ENCODE measurements around the gene U2AF1.
"Not testable (repeated sequence)": the region's sequence is repeated elsewhere in the genome, so short reads cannot be mapped to it uniquely, and the experiment has no call there.

The U2AF1 gene

DNA sequence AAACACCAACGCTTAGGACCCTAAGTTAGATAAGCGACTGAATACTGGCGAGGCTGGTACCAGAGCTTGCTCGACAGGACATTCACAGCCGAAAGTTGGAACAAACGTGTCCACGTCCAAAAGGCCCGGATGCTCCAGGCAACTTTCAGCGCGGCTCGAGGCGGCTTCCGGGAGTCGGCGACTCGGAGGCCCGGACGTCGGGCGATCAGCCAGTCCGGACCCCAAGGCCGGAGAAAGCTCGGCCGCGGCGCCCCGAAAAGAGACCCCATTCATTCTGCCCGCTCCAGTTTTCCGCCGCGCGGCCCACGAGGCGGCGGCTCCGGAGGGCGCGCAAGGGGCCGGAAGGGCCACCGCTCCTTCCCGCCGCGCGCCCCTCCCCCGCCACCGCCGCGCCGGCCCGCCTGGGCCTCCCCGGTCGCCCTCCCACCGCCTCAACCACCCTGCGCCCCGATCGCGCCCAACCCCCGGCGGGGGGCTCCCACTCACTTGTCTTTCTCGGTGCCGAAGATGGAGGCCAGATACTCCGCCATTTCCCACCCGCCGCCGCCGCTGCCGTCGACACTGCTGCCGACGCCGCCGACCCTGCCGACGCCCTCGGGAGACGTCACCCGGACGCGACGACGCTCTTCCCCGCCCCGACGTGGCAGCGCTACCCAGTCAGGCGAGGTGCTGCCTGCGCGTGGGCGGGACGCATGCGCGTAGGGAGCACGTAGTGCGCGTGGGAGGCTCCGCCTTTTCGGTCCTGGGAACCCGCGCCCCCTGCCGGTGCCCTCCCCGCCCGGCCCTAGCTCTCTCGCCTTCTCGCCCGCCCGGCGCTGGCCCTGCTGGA, at the start of gene U2AF1:
TSS of gene U2AF1 (minus strand) at position 606 of the 829 bp plus-strand sequence. CDS start at position 530, 76 bp downstream.
- H3K36me3 ChIP-seq (ENCODE audit: control insufficient read depth in 1 of 2, insufficient read depth in 2 of 2, low read length in 2 of 2); H3K27me3 ChIP-seq (ENCODE audit: control insufficient read depth in 1 of 2, insufficient read depth in 2 of 2, low read length in 2 of 2); H3K9ac ChIP-seq (ENCODE audit: low read depth in 1 of 2, low read length in 2 of 2); H3K4me1 ChIP-seq (ENCODE audit: control insufficient read depth in 1 of 2, insufficient read depth in 2 of 2, low read length in 2 of 2); H3K9me3 ChIP-seq (ENCODE audit: control insufficient read depth in 1 of 2, low read length in 2 of 2); H3K27ac ChIP-seq (ENCODE audit: low read depth, low read length): not testable (repeated sequence)
- peak within 1 kb of the TSS in 1 of 2 donors; percentile 55 for H3K4me3 ChIP-seq (ENCODE audit: low read depth in 1 of 2, low read length in 2 of 2)

GRCh38 chr21:43153601-43154000, 46.2 kb upstream of the U2AF1 start:
- not testable (repeated sequence) for H3K27ac ChIP-seq (ENCODE audit: low read depth, low read length); H3K4me1 ChIP-seq (ENCODE audit: control insufficient read depth in 1 of 2, insufficient read depth in 2 of 2, low read length in 2 of 2); H3K9me3 ChIP-seq (ENCODE audit: control insufficient read depth in 1 of 2, low read length in 2 of 2); H3K36me3 ChIP-seq (ENCODE audit: control insufficient read depth in 1 of 2, insufficient read depth in 2 of 2, low read length in 2 of 2); H3K4me3 ChIP-seq (ENCODE audit: low read depth in 1 of 2, low read length in 2 of 2); H3K9ac ChIP-seq (ENCODE audit: low read depth in 1 of 2, low read length in 2 of 2); H3K27me3 ChIP-seq (ENCODE audit: control insufficient read depth in 1 of 2, insufficient read depth in 2 of 2, low read length in 2 of 2)

DNA sequence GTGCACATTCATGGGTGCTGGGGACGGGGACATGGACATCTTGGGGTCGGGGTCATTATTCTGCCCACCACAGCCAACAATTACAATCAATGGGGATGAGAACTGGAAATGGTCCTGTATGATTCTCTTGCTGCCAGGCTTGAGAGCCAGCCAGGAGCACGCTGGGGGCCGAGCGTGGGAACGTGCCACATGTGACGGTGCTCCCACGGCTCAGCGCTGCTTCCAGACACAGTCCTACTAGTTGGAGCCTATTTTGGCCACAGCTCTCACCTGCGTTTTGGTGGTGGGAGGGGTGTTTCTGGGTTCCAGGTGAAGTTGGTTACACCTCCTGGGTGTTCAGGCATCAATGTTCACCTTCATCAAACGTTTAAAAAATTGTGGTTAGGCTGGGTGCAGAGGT, 42.0 kb upstream of the U2AF1 start:
- not testable (repeated sequence) for H3K27ac ChIP-seq (ENCODE audit: low read depth, low read length); H3K4me3 ChIP-seq (ENCODE audit: low read depth in 1 of 2, low read length in 2 of 2); H3K9ac ChIP-seq (ENCODE audit: low read depth in 1 of 2, low read length in 2 of 2); H3K36me3 ChIP-seq (ENCODE audit: control insufficient read depth in 1 of 2, insufficient read depth in 2 of 2, low read length in 2 of 2); H3K27me3 ChIP-seq (ENCODE audit: control insufficient read depth in 1 of 2, insufficient read depth in 2 of 2, low read length in 2 of 2); H3K4me1 ChIP-seq (ENCODE audit: control insufficient read depth in 1 of 2, insufficient read depth in 2 of 2, low read length in 2 of 2); H3K9me3 ChIP-seq (ENCODE audit: control insufficient read depth in 1 of 2, low read length in 2 of 2)

- not testable (repeated sequence) for H3K36me3 ChIP-seq (ENCODE audit: control insufficient read depth in 1 of 2, insufficient read depth in 2 of 2, low read length in 2 of 2)
Measured at GRCh38 chr21:43147999-43148398, 40.6 kb upstream of the U2AF1 start.

DNA sequence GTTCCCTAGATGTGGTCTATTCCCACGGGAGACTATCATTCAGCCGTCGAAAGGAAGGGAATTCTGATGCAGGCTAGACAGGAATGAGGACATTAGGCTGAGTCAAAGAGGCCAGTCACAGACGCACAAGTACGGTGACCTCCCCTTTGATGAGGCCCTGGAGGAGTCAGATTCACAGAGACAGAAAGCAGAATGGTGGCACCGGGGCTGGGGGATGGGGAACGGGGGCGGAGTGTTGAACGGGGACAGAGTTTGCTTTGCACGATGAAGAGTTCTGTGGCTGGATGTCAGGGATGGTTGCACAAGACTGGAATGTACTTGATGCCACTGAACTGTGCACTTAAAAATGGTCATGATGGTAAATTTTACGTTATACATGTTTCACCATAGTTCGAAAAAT, 39.3 kb upstream of the U2AF1 start:
- not testable (repeated sequence) for H3K36me3 ChIP-seq (ENCODE audit: control insufficient read depth in 1 of 2, insufficient read depth in 2 of 2, low read length in 2 of 2); H3K9ac ChIP-seq (ENCODE audit: low read depth in 1 of 2, low read length in 2 of 2); H3K27me3 ChIP-seq (ENCODE audit: control insufficient read depth in 1 of 2, insufficient read depth in 2 of 2, low read length in 2 of 2); H3K27ac ChIP-seq (ENCODE audit: low read depth, low read length); H3K4me1 ChIP-seq (ENCODE audit: control insufficient read depth in 1 of 2, insufficient read depth in 2 of 2, low read length in 2 of 2); H3K4me3 ChIP-seq (ENCODE audit: low read depth in 1 of 2, low read length in 2 of 2); H3K9me3 ChIP-seq (ENCODE audit: control insufficient read depth in 1 of 2, low read length in 2 of 2)

More at GRCh38 chr21:43147999-43148398, 40.6 kb upstream of the U2AF1 start:
- not testable (repeated sequence) for H3K9me3 ChIP-seq (ENCODE audit: control insufficient read depth in 1 of 2, low read length in 2 of 2); H3K27ac ChIP-seq (ENCODE audit: low read depth, low read length); H3K4me3 ChIP-seq (ENCODE audit: low read depth in 1 of 2, low read length in 2 of 2); H3K27me3 ChIP-seq (ENCODE audit: control insufficient read depth in 1 of 2, insufficient read depth in 2 of 2, low read length in 2 of 2); H3K9ac ChIP-seq (ENCODE audit: low read depth in 1 of 2, low read length in 2 of 2); H3K4me1 ChIP-seq (ENCODE audit: control insufficient read depth in 1 of 2, insufficient read depth in 2 of 2, low read length in 2 of 2)

- not testable (repeated sequence) for H3K4me3 ChIP-seq (ENCODE audit: low read depth in 1 of 2, low read length in 2 of 2)
Measured at GRCh38 chr21:43141407-43141806, 34.0 kb upstream of the U2AF1 start.

DNA sequence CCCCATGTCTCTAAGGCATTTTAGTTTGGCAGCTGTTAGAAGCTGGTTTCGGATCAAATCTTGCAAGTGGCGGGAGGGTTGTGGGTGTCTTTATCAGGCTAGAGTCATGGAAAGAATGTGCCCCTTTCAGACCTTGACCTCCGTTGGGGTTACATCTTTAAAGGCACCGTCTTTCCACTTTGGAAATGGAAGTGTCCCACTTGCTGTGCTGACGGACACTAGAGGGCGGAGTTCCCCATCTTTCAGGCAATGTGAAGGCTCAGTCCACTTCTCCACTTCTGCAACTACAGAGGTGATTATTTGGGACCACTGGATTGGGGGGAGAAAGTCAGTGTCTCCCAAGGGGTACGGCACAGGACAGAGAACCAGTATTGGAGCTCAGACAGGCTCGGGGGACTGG, 31.6 kb upstream of the U2AF1 start:
- H3K36me3 ChIP-seq (ENCODE audit: control insufficient read depth in 1 of 2, insufficient read depth in 2 of 2, low read length in 2 of 2); H3K27ac ChIP-seq (ENCODE audit: low read depth, low read length); H3K9ac ChIP-seq (ENCODE audit: low read depth in 1 of 2, low read length in 2 of 2); H3K4me1 ChIP-seq (ENCODE audit: control insufficient read depth in 1 of 2, insufficient read depth in 2 of 2, low read length in 2 of 2); H3K4me3 ChIP-seq (ENCODE audit: low read depth in 1 of 2, low read length in 2 of 2); H3K9me3 ChIP-seq (ENCODE audit: control insufficient read depth in 1 of 2, low read length in 2 of 2); H3K27me3 ChIP-seq (ENCODE audit: control insufficient read depth in 1 of 2, insufficient read depth in 2 of 2, low read length in 2 of 2): not testable (repeated sequence)

More at GRCh38 chr21:43141407-43141806, 34.0 kb upstream of the U2AF1 start:
- not testable (repeated sequence) for H3K9me3 ChIP-seq (ENCODE audit: control insufficient read depth in 1 of 2, low read length in 2 of 2); H3K4me1 ChIP-seq (ENCODE audit: control insufficient read depth in 1 of 2, insufficient read depth in 2 of 2, low read length in 2 of 2); H3K9ac ChIP-seq (ENCODE audit: low read depth in 1 of 2, low read length in 2 of 2); H3K27ac ChIP-seq (ENCODE audit: low read depth, low read length); H3K36me3 ChIP-seq (ENCODE audit: control insufficient read depth in 1 of 2, insufficient read depth in 2 of 2, low read length in 2 of 2); H3K27me3 ChIP-seq (ENCODE audit: control insufficient read depth in 1 of 2, insufficient read depth in 2 of 2, low read length in 2 of 2)

DNA sequence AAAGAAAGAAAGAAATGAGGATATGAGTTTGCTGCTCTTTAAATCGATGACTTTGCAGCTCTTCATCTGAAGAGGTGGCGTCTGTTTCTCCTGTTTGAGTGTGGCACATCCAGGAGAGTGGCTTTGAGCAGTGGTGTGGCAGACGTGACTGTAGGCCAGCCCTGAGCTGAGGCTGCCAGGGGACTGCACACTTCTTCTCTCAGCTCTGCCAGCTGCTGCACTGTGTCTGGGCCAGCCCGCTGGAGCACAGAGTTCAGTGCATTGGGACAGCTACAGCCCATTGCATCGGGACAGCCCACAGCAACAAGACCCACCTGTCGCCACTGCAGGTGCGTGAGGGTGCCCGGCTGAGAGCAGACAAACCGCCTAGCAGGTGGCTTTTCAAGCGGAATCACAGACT, 27.1 kb upstream of the U2AF1 start:
- H3K9ac ChIP-seq (ENCODE audit: low read depth in 1 of 2, low read length in 2 of 2); H3K4me3 ChIP-seq (ENCODE audit: low read depth in 1 of 2, low read length in 2 of 2); H3K27ac ChIP-seq (ENCODE audit: low read depth, low read length): not testable (repeated sequence)

GRCh38 chr21:43130094-43130493, 22.7 kb upstream of the U2AF1 start:
- H3K4me3 ChIP-seq (ENCODE audit: low read depth in 1 of 2, low read length in 2 of 2); H3K27me3 ChIP-seq (ENCODE audit: control insufficient read depth in 1 of 2, insufficient read depth in 2 of 2, low read length in 2 of 2); H3K9ac ChIP-seq (ENCODE audit: low read depth in 1 of 2, low read length in 2 of 2); H3K36me3 ChIP-seq (ENCODE audit: control insufficient read depth in 1 of 2, insufficient read depth in 2 of 2, low read length in 2 of 2); H3K9me3 ChIP-seq (ENCODE audit: control insufficient read depth in 1 of 2, low read length in 2 of 2); H3K4me1 ChIP-seq (ENCODE audit: control insufficient read depth in 1 of 2, insufficient read depth in 2 of 2, low read length in 2 of 2); H3K27ac ChIP-seq (ENCODE audit: low read depth, low read length): not testable (repeated sequence)

More for the DNA sequence above, 27.1 kb upstream of the U2AF1 start:
- H3K9me3 ChIP-seq (ENCODE audit: control insufficient read depth in 1 of 2, low read length in 2 of 2); H3K4me1 ChIP-seq (ENCODE audit: control insufficient read depth in 1 of 2, insufficient read depth in 2 of 2, low read length in 2 of 2); H3K27me3 ChIP-seq (ENCODE audit: control insufficient read depth in 1 of 2, insufficient read depth in 2 of 2, low read length in 2 of 2); H3K36me3 ChIP-seq (ENCODE audit: control insufficient read depth in 1 of 2, insufficient read depth in 2 of 2, low read length in 2 of 2): not testable (repeated sequence)

GRCh38 chr21:43115956-43116355, 8.6 kb upstream of the U2AF1 start:
- H3K9ac ChIP-seq (ENCODE audit: low read depth in 1 of 2, low read length in 2 of 2); H3K4me3 ChIP-seq (ENCODE audit: low read depth in 1 of 2, low read length in 2 of 2); H3K36me3 ChIP-seq (ENCODE audit: control insufficient read depth in 1 of 2, insufficient read depth in 2 of 2, low read length in 2 of 2); H3K9me3 ChIP-seq (ENCODE audit: control insufficient read depth in 1 of 2, low read length in 2 of 2); H3K27me3 ChIP-seq (ENCODE audit: control insufficient read depth in 1 of 2, insufficient read depth in 2 of 2, low read length in 2 of 2); H3K4me1 ChIP-seq (ENCODE audit: control insufficient read depth in 1 of 2, insufficient read depth in 2 of 2, low read length in 2 of 2); H3K27ac ChIP-seq (ENCODE audit: low read depth, low read length): not testable (repeated sequence)

- H3K9me3 ChIP-seq (ENCODE audit: control insufficient read depth in 1 of 2, low read length in 2 of 2); H3K9ac ChIP-seq (ENCODE audit: low read depth in 1 of 2, low read length in 2 of 2); H3K4me3 ChIP-seq (ENCODE audit: low read depth in 1 of 2, low read length in 2 of 2); H3K27me3 ChIP-seq (ENCODE audit: control insufficient read depth in 1 of 2, insufficient read depth in 2 of 2, low read length in 2 of 2); H3K27ac ChIP-seq (ENCODE audit: low read depth, low read length); H3K36me3 ChIP-seq (ENCODE audit: control insufficient read depth in 1 of 2, insufficient read depth in 2 of 2, low read length in 2 of 2); H3K4me1 ChIP-seq (ENCODE audit: control insufficient read depth in 1 of 2, insufficient read depth in 2 of 2, low read length in 2 of 2): not testable (repeated sequence)
Measured at GRCh38 chr21:43114483-43114882, 7.1 kb upstream of the U2AF1 start.
